Stimulated activated CD4-positive, alpha-beta T cell treated with anti-CD3 and anti-CD28 coated beads, Interleukin-2, amount 100 ng/mL, for 4 hours (primary cell): ENCODE data around the gene ESPL1.

Experiments used
- DNase-seq: peaks from one replicate; pipeline ENCODE4 v3.0.0-alpha.2; 2020; ENCODE audit warnings: low read depth

Gene ESPL1

DNA sequence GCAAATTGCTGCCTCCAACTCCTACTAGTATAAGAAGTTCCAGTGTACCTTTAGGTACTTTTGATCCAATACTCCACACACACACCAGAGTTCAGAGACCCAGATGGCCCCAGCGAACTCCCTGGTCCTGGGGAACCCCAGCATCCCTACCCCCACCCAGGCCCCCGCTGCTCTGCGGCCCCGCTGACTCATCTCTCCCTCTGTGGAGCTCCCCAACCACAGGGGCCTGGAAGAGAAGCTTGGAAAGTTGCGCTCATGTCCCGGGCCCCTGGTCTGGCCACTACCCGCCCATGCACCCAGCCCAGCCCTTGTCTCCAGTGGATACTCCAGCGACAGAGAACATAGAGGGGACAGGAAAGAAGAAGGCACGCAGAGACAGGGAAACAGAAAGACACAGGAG, 72.3 kb downstream of the ESPL1 start:
- DNase-seq: no peak
